Gastroesophageal sphincter (tissue), 3 donors: ENCODE results near the gene NHS.

Experiments used
- CTCF ChIP-seq, 4 experiments: fragments of 200-600 bp in 2 of 4; fragments of 450-650 bp in 2 of 4; sonication (generic) in 1 of 4; IDR thresholded peaks; one replicate each; pipeline ENCODE4 v1.5.1; 2017 to 2019; ENCODE audit warnings: antibody characterized with exemption in 4 of 4, mild to moderate bottlenecking in 2 of 4, moderate library complexity in 2 of 4
- EP300 ChIP-seq: sonication (generic); formaldehyde crosslinking; IDR thresholded peaks from one replicate; pipeline ENCODE4 v1.6.1; 2017; ENCODE audit warnings: antibody characterized with exemption, mild to moderate bottlenecking
- POLR2A ChIP-seq, 2 donors: fragments of 450-650 bp; IDR thresholded peaks; one replicate each; pipeline ENCODE4 v1.6.1; 2017; ENCODE audit warnings: antibody characterized with exemption in 2 of 2, mild to moderate bottlenecking in 2 of 2, moderate library complexity in 1 of 2

GRCh38 chrX:17719711-17720110, 344.7 kb downstream of the NHS start:
- TF ChIP-seq CTCF (IDR thresholded peaks at IDR 0.05) (no peak), EP300 (no peak), POLR2A (IDR thresholded peaks at IDR 0.05) (no peak)
